ENCODE measurements around the gene IGF2R.

- no peak for TF ChIP-seq GATA1 (IDR thresholded peaks at IDR 0.05; ENCODE audit: low read depth, low read length)
- TF ChIP-seq POLR2A (IDR thresholded peaks at IDR 0.05; ENCODE audit: low read length), result no peak
Measured at GRCh38 chr6:160154471-160154870, 185.6 kb downstream of the IGF2R start.
